CD8-positive, alpha-beta memory T cell (primary cell): ENCODE data around the gene STARD13. TPM values are rescaled to one million over a fixed set of nuclear protein-coding genes. Genes with fewer than 3 reads are reported as not detected.

Source experiments
- CTCF ChIA-PET: fragments of 350-600 bp; sonication (Branson Sonifier 250); formaldehyde crosslinking; loops from one replicate; lab custom pipeline; 2021; ENCODE audit warnings: antibody characterized with exemption; lab: Charles Lee
- POLR2A ChIA-PET: fragments of 350-600 bp; sonication (Branson Sonifier 250); formaldehyde crosslinking; loops from one replicate; lab custom pipeline; 2021; ENCODE audit warnings: antibody characterized with exemption; lab: Charles Lee
- DNase-seq, 5 donors: peaks; one replicate each; pipeline versions ENCODE4 v3.0.0 to v3.0.0-alpha.2; 2020 to 2022; ENCODE audit warnings: mixed read lengths in 1 of 5
- H3K27ac ChIP-seq: one replicate; pipeline ENCODE4 v1.7.0; 2013; ENCODE audit warnings: low read depth, mild to moderate bottlenecking, low read length, moderate library complexity
- H3K27me3 ChIP-seq: 2 replicates; pipeline ENCODE4 v1.7.0; 2013; ENCODE audit warnings: low read length, mild to moderate bottlenecking; ENCODE audit not compliant: insufficient read depth, poor library complexity, severe bottlenecking
- H3K36me3 ChIP-seq: 2 replicates; pipeline ENCODE4 v1.7.0; 2013; ENCODE audit warnings: mild to moderate bottlenecking, low read length, moderate library complexity; ENCODE audit not compliant: insufficient read depth
- H3K4me1 ChIP-seq: 2 replicates; pipeline ENCODE4 v1.7.0; 2013; ENCODE audit warnings: mild to moderate bottlenecking, low read length, moderate library complexity; ENCODE audit not compliant: insufficient read depth
- H3K4me3 ChIP-seq: 2 replicates; pipeline ENCODE4 v1.7.0; 2013; ENCODE audit warnings: mild to moderate bottlenecking, low read length
- H3K9me3 ChIP-seq: 2 replicates; pipeline ENCODE4 v1.7.0; 2013; ENCODE audit warnings: mild to moderate bottlenecking, low read length
- H3K27ac Mint-ChIP-seq, 8 donors: one replicate each; pipeline ENCODE4 v1.8.0; 2020 to 2021; ENCODE audit warnings: mixed read lengths in 8 of 8, mild to moderate bottlenecking in 6 of 8, inconsistent platforms in 3 of 8, moderate library complexity in 3 of 8
- H3K27me3 Mint-ChIP-seq, 2 donors: one replicate each; pipeline ENCODE4 v1.8.0; 2020 to 2021; ENCODE audit warnings: mixed read lengths in 2 of 2, mild to moderate bottlenecking in 1 of 2, moderate library complexity in 1 of 2
- H3K36me3 Mint-ChIP-seq, 3 donors: one replicate each; pipeline ENCODE4 v1.8.0; 2020 to 2021; ENCODE audit warnings: mixed read lengths in 3 of 3, inconsistent platforms in 1 of 3, mild to moderate bottlenecking in 1 of 3
- H3K4me1 Mint-ChIP-seq, 3 donors: one replicate each; pipeline ENCODE4 v1.8.0; 2020 to 2021; ENCODE audit warnings: mixed read lengths in 3 of 3, inconsistent platforms in 1 of 3, mild to moderate bottlenecking in 1 of 3
- H3K4me3 Mint-ChIP-seq, 7 donors: one replicate each; pipeline ENCODE4 v1.8.0; 2020 to 2021; ENCODE audit warnings: mixed read lengths in 7 of 7, mild to moderate bottlenecking in 6 of 7, moderate library complexity in 4 of 7, inconsistent platforms in 2 of 7
- H3K9me3 Mint-ChIP-seq, 5 donors: one replicate each; pipeline ENCODE4 v1.8.0; 2020 to 2022; ENCODE audit warnings: mixed read lengths in 5 of 5, mild to moderate bottlenecking in 3 of 5, moderate library complexity in 2 of 5, inconsistent platforms in 1 of 5
- polyA plus RNA-seq: library from polyadenylated mRNA; unstranded; fragments of 300-500 nt; fragmentation: Illumina TruSeq; gene quantifications from one replicate; pipeline ENCODE4 v1.2.3, GENCODE V29; 2021
- total RNA-seq, 2 experiments: library from RNA; stranded (reverse); gene quantifications; one replicate each; pipeline ENCODE4 v1.2.3, GENCODE V29; 2021

Gene STARD13
- total and polyA plus RNA-seq, 3 experiments from 2014 or later = 0.40 to 0.48 TPM; not detected in 1

GRCh38 chr13:33123066-33123859 is 162.3 kb downstream of the STARD13 start:
- no peaks in the 10 kb centered on the region for H3K9me3 ChIP-seq
- Mint-ChIP-seq H3K27ac (no peak overlapping the region), H3K4me1 (no peaks in the 10 kb centered on the region), H3K36me3 (no peaks in the 10 kb centered on the region), H3K27me3 (peaks cover 4 to 5% of the 10 kb centered on the region in 2 donors), H3K9me3 (no peaks in the 10 kb centered on the region), H3K4me3 (no peak overlapping the region)
- H3K4me3 ChIP-seq = no peak overlapping the region
- DNase-seq = no peak
- H3K36me3 ChIP-seq = no peaks in the 10 kb centered on the region
- H3K27ac ChIP-seq = no peak overlapping the region
- no peaks in the 10 kb centered on the region for H3K4me1 ChIP-seq
- H3K27me3 ChIP-seq = no peaks in the 10 kb centered on the region
- ChIA-PET CTCF (no interaction called here), POLR2A (no interaction called here)

DNA sequence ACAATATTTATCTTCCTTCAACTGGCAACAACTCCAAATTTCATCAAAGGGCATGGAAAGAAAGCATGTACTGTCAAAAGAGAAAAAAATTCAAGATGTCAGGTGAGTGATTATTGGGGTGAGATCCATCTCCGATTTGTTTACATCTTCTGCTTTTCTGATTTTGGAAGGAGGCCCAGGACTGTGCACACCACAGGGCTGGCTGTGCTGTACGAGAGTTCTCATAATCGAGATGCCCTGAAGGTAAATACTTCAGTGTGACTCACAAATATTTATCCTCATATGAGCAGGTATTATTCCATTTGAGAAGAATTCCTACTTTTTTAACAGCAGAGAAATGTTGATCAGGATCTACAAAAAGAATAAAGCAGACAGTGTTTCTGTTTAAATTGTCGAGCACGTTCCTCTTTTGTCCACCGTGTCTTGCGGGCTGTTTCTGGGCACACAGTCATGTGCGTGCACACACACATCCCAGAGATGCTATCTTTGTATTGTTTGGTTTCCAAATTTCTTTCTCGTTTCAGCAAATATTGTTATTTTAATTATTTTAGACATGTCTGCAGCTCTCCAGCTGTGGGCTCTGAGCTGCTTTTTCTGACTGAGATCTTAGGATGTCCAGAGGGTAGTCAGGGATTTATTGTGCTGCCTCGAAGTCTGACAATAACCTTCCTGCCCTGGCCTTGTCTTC is 165.6 kb downstream of the STARD13 start:
- Histone ChIP-seq H3K27ac (no peak overlapping the region), H3K4me1 (no peaks in the 10 kb centered on the region), H3K36me3 (no peaks in the 10 kb centered on the region), H3K4me3 (no peak overlapping the region), H3K9me3 (no peaks in the 10 kb centered on the region), H3K27me3 (no peaks in the 10 kb centered on the region)
- no peak for DNase-seq
- Mint-ChIP-seq H3K4me1 (no peaks in the 10 kb centered on the region), H3K36me3 (no peaks in the 10 kb centered on the region), H3K27me3 (peaks cover 4% of the 10 kb centered on the region in 2 donors), H3K4me3 (no peak overlapping the region), H3K27ac (no peak overlapping the region), H3K9me3 (no peaks in the 10 kb centered on the region)
- ChIA-PET CTCF (interaction anchor here (0.6 kb wide), 1 partner anchor 698 kb away, joined by 3 read pairs; no protein-coding TSS in a partner anchor), POLR2A (no interaction called here)

DNA sequence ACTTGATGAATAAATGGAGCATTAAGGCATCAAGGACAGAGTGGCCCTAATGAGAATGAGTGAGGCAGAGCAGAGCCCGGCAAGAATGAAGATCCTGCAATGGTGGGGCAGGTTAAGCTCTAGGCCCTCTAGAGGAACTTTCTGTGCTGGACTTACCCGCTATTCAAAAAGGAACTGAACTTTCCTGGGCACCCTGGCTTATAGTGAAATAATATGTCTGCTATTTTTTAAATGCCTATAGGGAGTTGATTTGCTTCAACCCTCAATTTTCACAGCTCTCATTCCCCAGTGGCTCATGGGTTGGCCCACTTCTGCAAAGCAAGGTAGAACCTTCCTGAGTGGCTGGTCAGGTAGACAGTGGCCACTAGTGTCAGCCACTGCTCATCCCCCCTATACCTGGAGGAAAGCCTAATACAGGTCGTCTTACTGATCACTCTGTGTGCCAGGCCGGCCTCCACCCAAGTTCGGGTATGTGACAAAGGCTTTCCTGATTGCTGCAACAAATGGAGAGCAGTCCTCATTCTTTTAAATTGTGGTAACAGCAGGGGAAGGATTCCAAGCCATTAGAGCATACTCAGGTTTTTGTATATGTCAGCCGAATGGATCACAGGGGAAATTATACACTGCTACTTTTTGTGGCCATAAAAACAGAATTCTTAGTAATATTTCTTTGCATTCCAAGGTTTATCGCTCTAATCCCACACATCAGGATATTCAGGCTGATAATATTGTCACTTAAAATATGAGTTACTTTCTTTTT is 166.4 kb downstream of the STARD13 start:
- DNase-seq = no peak
- no peak overlapping the region for H3K4me3 ChIP-seq
- no peaks in the 10 kb centered on the region for H3K9me3 ChIP-seq
- H3K27ac ChIP-seq = no peak overlapping the region
- H3K4me3 Mint-ChIP-seq = no peak overlapping the region
- no peak overlapping the region for H3K27ac Mint-ChIP-seq
- no peaks in the 10 kb centered on the region for H3K4me1 Mint-ChIP-seq
- no peaks in the 10 kb centered on the region for H3K4me1 ChIP-seq
- POLR2A ChIA-PET = no interaction called here
- CTCF ChIA-PET = interaction anchor here (0.7 kb wide), 1 partner anchor 26 kb away, joined by 3 read pairs; no protein-coding TSS in a partner anchor
- no peaks in the 10 kb centered on the region for H3K27me3 ChIP-seq
- H3K36me3 Mint-ChIP-seq = no peaks in the 10 kb centered on the region
- peaks cover 4% of the 10 kb centered on the region in 2 donors for H3K27me3 Mint-ChIP-seq
- H3K9me3 Mint-ChIP-seq = no peaks in the 10 kb centered on the region
- H3K36me3 ChIP-seq = no peaks in the 10 kb centered on the region

- H3K9me3 Mint-ChIP-seq = no peaks in the 10 kb centered on the region
- H3K4me1 Mint-ChIP-seq = no peaks in the 10 kb centered on the region
- H3K36me3 Mint-ChIP-seq = no peaks in the 10 kb centered on the region
- Histone ChIP-seq H3K4me3 (no peak overlapping the region), H3K27me3 (no peaks in the 10 kb centered on the region), H3K4me1 (no peaks in the 10 kb centered on the region), H3K9me3 (no peaks in the 10 kb centered on the region), H3K36me3 (no peaks in the 10 kb centered on the region), H3K27ac (no peak overlapping the region)
- no peak for DNase-seq
- H3K27ac Mint-ChIP-seq = no peak overlapping the region
- POLR2A ChIA-PET = no interaction called here
- H3K27me3 Mint-ChIP-seq = peaks cover 0 to 1% of the 10 kb centered on the region in 2 donors
- CTCF ChIA-PET = no interaction called here
- no peak overlapping the region for H3K4me3 Mint-ChIP-seq
These were observed 169.1 kb downstream of the STARD13 start for GRCh38 chr13:33116321-33117010.

DNA sequence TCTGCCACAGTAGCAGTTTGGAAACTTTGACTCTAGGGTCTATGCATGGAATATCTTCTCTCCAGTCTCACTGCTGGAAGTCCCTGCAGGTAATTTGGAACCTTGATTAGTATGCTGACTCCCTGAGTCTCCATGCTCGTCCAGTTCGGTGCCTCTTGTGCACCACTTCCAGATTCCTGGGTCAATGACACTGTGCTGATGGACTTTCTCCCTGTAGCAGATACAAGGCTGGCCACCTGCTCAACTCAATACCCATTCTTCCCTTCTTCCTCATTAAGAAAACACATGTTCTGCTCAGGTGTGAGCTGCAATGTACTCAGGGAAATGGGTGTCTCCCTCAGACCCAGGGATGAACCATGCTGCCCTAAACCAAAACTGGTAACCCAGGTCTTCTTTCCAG is 170.3 kb downstream of the STARD13 start:
- peak overlapping the region in 1 of 8 donors; percentile 26 for H3K27ac Mint-ChIP-seq
- H3K9me3 ChIP-seq = no peaks in the 10 kb centered on the region
- H3K9me3 Mint-ChIP-seq = no peaks in the 10 kb centered on the region
- CTCF ChIA-PET = no interaction called here
- no peak overlapping the region for H3K4me3 Mint-ChIP-seq
- POLR2A ChIA-PET = no interaction called here
- H3K4me3 ChIP-seq = no peak overlapping the region
- no peaks in the 10 kb centered on the region for H3K36me3 Mint-ChIP-seq
- no peaks in the 10 kb centered on the region for H3K4me1 ChIP-seq
- peaks cover 0 to 1% of the 10 kb centered on the region in 2 donors for H3K27me3 Mint-ChIP-seq
- DNase-seq = no peak
- H3K27ac ChIP-seq = no peak overlapping the region
- H3K4me1 Mint-ChIP-seq = no peaks in the 10 kb centered on the region
- no peaks in the 10 kb centered on the region for H3K27me3 ChIP-seq
- no peaks in the 10 kb centered on the region for H3K36me3 ChIP-seq

DNA sequence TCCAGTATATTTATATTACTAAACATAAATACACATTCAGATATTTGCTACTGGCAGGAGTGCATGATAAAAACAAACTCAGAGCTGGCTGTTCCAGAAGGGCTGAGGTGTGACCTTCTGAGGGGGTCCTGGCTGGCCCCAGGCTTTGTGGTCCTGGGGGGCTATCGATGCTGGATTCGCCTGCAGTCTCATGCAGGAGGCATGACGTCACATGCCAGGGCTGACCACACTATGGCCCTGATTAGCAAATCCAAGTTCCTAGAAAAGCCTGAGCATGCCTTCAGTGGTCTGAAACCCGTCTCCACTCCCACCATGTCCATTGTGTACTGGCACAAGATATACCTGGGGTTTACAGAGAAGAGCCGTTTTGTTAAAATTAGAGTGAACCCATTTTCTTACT is 171.4 kb downstream of the STARD13 start:
- Histone ChIP-seq H3K4me3 (no peak overlapping the region), H3K36me3 (no peaks in the 10 kb centered on the region), H3K9me3 (no peaks in the 10 kb centered on the region), H3K27me3 (no peaks in the 10 kb centered on the region), H3K4me1 (no peaks in the 10 kb centered on the region), H3K27ac (no peak overlapping the region)
- H3K27ac Mint-ChIP-seq = no peak overlapping the region
- POLR2A ChIA-PET = no interaction called here
- no peak for DNase-seq
- H3K9me3 Mint-ChIP-seq = no peaks in the 10 kb centered on the region
- no peaks in the 10 kb centered on the region for H3K36me3 Mint-ChIP-seq
- CTCF ChIA-PET = no interaction called here
- H3K4me3 Mint-ChIP-seq = no peak overlapping the region
- H3K4me1 Mint-ChIP-seq = no peaks in the 10 kb centered on the region
- H3K27me3 Mint-ChIP-seq = peaks cover 0 to 1% of the 10 kb centered on the region in 2 donors

- H3K4me1 ChIP-seq = no peaks in the 10 kb centered on the region
- Mint-ChIP-seq H3K27ac (no peak overlapping the region), H3K4me1 (no peaks in the 10 kb centered on the region), H3K4me3 (no peak overlapping the region), H3K27me3 (peaks cover 5 to 6% of the 10 kb centered on the region in 2 donors), H3K36me3 (no peaks in the 10 kb centered on the region), H3K9me3 (no peaks in the 10 kb centered on the region)
- ChIA-PET CTCF (no interaction called here), POLR2A (no interaction called here)
- H3K36me3 ChIP-seq = no peaks in the 10 kb centered on the region
- no peak overlapping the region for H3K4me3 ChIP-seq
- H3K27me3 ChIP-seq = no peaks in the 10 kb centered on the region
- no peak overlapping the region for H3K27ac ChIP-seq
- no peak for DNase-seq
- no peaks in the 10 kb centered on the region for H3K9me3 ChIP-seq
These were observed 172.8 kb downstream of the STARD13 start for GRCh38 chr13:33112766-33113165.
